Measurements from ENCODE around the gene TMC7. TPM values are rescaled to one million over a fixed set of nuclear protein-coding genes. Genes with fewer than 3 reads are reported as not detected.

The TMC7 gene
- total and polyA plus RNA-seq, 2 of the 8 experiments (the other 6 are each of a cell fraction or from before 2014, with no cell fraction given) = 2.3 to 2.6 TPM

- no peak overlapping the region for H3K14ac ChIP-seq (ENCODE audit: insufficient read length)
- H4K20me1 ChIP-seq (replicated peaks in 1 of 2; ENCODE audit: control insufficient read depth in 1 of 2, insufficient read depth in 2 of 2, low read length in 2 of 2) = no peaks in the 10 kb centered on the region
- ChIA-PET CTCF (ENCODE audit: partially characterized antibody) (no interaction called here), POLR2A (ENCODE audit: partially characterized antibody) (interaction anchor here (0.7 kb wide), 1 partner anchor 1054 kb away, joined by 3 read pairs; no protein-coding TSS in a partner anchor)
- H3K56ac ChIP-seq (replicated peaks; ENCODE audit: insufficient read length, low read depth, low read length) = no peak overlapping the region
- no peak overlapping the region for H3K4me2 ChIP-seq (ENCODE audit: insufficient read depth in 1 of 2, low read depth in 2 of 2, low read length in 2 of 2)
- H4K5ac ChIP-seq (ENCODE audit: insufficient read length, low read depth, low read length) = no peak overlapping the region
- H3K4ac ChIP-seq (replicated peaks; ENCODE audit: insufficient read length, low read depth, low read length) = no peak overlapping the region
- 93% methylated on average over 4 of the region's 4 CpGs; no CpG with 5 or more reads in 1 of the 2 experiments for WGBS, 2 experiments (ENCODE audit: extremely low coverage in 1 of 2, insufficient coverage in 1 of 2, insufficient read length in 1 of 2, insufficient replicate concordance in 2 of 2, low coverage in 1 of 2, low lambda C conversion rate in 2 of 2, missing lambda C conversion rate in 1 of 2)
- H2AK5ac ChIP-seq (ENCODE audit: low read depth, low read length) = no peak overlapping the region
- no peaks in the 10 kb centered on the region for H3K79me1 ChIP-seq (ENCODE audit: low read depth, low read length)
- no peaks in the 10 kb centered on the region for H3K9me3 ChIP-seq (ENCODE audit: insufficient read depth in 2 of 2, low read depth in 1 of 2, low read length in 1 of 2)
- H2BK120ac ChIP-seq (replicated peaks; ENCODE audit: low read depth, low read length) = no peak overlapping the region
- H3K18ac ChIP-seq (ENCODE audit: extremely low read depth, low read length) = no peak overlapping the region
- H4K8ac ChIP-seq (ENCODE audit: extremely low read depth, insufficient read depth, low read length) = no peak overlapping the region
- H3K27me3 ChIP-seq (replicated peaks in 1 of 4; ENCODE audit: control insufficient read depth in 3 of 4, extremely low read depth in 1 of 4, insufficient read depth in 3 of 4, low read length in 3 of 4) = no peaks in the 10 kb centered on the region
- H3K4me3 ChIP-seq (ENCODE audit: extremely low read depth in 1 of 4, insufficient read depth in 2 of 4, low read depth in 3 of 4, low read length in 4 of 4) = no peak overlapping the region
- no peaks in the 10 kb centered on the region for H3K36me3 ChIP-seq (ENCODE audit: control insufficient read depth in 2 of 4, insufficient read depth in 4 of 4, low read length in 3 of 4)
- no peak overlapping the region for H2BK15ac ChIP-seq (ENCODE audit: low read length)
- no peak for DNase-seq (ENCODE audit: low read depth in 1 of 2, low spot score in 2 of 2)
- no peak for TF ChIP-seq JUN (IDR thresholded peaks at IDR 0.05; ENCODE audit: low read depth, low read length)
- no peak for TF ChIP-seq CREB1 (IDR thresholded peaks at IDR 0.05)
- TF ChIP-seq MAFK (IDR thresholded peaks at IDR 0.05; ENCODE audit: low read depth, low read length) = no peak
- TF ChIP-seq CHD1 (IDR thresholded peaks at IDR 0.05; ENCODE audit: low read depth, low read length) = no peak
- H4K91ac ChIP-seq (replicated peaks; ENCODE audit: insufficient read length, low read length) = no peak overlapping the region
- H2BK12ac ChIP-seq (ENCODE audit: low read depth, low read length) = no peak overlapping the region
- H3K79me2 ChIP-seq (ENCODE audit: control insufficient read depth in 1 of 2, insufficient read depth in 2 of 2, low read length in 2 of 2) = no peaks in the 10 kb centered on the region
- no peak overlapping the region for H2AFZ ChIP-seq (ENCODE audit: low read length)
- H3K4me1 ChIP-seq (replicated peaks in 1 of 4; ENCODE audit: control insufficient read depth in 3 of 4, insufficient read depth in 4 of 4, low read length in 3 of 4) = no peaks in the 10 kb centered on the region
- H3K23ac ChIP-seq (ENCODE audit: insufficient read length) = no peak overlapping the region
- no peak overlapping the region for H3K27ac ChIP-seq (ENCODE audit: low read depth, low read length)
- H2BK5ac ChIP-seq (ENCODE audit: low read depth, low read length) = no peak overlapping the region
- no peak overlapping the region for H3K9ac ChIP-seq (replicated peaks in 1 of 4; ENCODE audit: extremely low read depth in 1 of 4, low read depth in 3 of 4, low read length in 3 of 4)
- no peaks in the 10 kb centered on the region for H3K23me2 ChIP-seq (ENCODE audit: low read depth, low read length)
- FAIRE-seq = no peak
- no peak overlapping the region for H2BK20ac ChIP-seq (ENCODE audit: low read length)
Measured at GRCh38 chr16:18999045-18999393, 15.3 kb downstream of the TMC7 start.

Measured in H1 (cell line).